GM12864 (cell line): ENCODE data around the gene HSFX3.
"Not testable (repeated sequence)": the region's sequence is repeated elsewhere in the genome, so short reads cannot be mapped to it uniquely, and the experiment has no call there.

Experiments used
- DNase-seq: peaks from one replicate; pipeline ENCODE4 v3.0.0-alpha.2; 2011; ENCODE audit warnings: low read depth
- H3K4me3 ChIP-seq: 2 replicates; pipeline ENCODE4 v1.5.1; 2011; ENCODE audit warnings: mild to moderate bottlenecking, low read depth, low read length, control low read depth
- CTCF ChIP-seq: IDR thresholded peaks from 2 replicates; pipeline ENCODE4 v1.5.1; 2011; ENCODE audit warnings: low read depth, mild to moderate bottlenecking, moderate library complexity, low read length, control low read depth, inconsistent platforms; ENCODE audit errors: missing control alignments

HSFX3 gene

DNA sequence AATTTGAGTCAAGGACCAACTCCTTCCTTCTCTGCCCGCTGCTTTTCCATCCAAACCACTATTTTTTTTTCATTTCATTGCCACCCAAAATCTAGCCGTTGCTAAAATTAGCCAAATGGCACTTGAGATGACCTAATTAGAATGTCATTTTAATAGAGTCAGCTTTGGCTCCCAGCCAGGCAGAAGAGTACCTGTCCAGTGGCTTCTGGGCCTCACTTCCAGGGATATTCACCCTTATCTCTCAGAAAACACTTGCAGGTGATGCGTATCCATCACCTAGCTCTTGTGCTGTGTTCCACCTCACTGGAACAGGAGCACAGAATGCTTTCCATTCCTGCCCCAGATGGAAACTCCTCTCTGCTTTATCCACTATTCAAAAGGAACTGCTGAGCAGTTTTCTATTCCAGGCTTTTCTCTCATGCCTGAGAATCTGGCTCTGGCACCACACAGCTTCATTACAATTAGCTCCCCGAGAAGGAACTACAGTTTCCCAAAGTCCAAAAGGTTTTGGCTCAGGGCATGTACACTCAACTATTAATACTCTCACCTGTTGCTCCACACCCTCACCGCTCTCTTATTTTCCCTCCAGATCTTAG lies 19.1 kb upstream of the HSFX3 start:
- no peak for TF ChIP-seq CTCF
- H3K4me3 ChIP-seq: no peak overlapping the region
- DNase-seq: no peak

DNA sequence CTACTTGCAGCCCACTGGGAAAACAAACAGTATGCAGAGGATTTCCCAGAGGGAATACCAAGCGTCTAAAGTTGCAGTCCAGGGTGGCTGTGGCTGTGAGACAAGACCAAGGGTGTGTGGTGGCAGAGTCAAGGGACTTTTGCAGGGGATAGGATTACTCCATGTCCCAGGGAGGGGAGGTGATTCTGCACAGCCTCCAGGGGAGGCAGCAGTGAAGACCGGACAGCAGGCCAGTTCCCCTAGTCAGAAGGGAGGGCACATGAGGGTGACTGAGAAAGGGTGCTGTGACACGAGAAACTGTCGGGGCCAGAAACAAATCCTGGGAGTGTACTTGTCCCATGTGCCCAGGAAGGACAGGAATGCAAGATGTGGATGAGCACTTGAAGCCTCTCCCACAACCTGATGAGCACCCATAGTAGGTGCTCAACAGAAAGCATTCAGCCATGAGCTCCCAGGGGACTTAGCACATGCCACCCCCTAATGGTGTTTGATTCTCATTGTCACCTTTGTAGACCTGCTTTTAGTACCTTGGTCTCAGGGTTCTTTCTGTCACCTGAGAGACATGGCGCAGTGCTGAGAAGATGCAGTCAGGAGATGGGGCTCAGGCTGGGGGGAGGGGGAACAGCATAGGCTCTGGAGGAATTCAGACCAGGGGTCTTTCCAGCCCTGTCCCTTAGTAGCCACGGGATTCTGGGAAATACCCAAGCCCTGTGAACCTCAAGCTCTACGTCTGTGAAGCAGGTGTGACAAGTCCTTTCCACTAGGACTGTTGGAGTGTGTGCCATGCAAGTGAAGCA lies 18.1 kb upstream of the HSFX3 start:
- H3K4me3 ChIP-seq: no peak overlapping the region
- no peak for TF ChIP-seq CTCF
- no peak for DNase-seq

DNA sequence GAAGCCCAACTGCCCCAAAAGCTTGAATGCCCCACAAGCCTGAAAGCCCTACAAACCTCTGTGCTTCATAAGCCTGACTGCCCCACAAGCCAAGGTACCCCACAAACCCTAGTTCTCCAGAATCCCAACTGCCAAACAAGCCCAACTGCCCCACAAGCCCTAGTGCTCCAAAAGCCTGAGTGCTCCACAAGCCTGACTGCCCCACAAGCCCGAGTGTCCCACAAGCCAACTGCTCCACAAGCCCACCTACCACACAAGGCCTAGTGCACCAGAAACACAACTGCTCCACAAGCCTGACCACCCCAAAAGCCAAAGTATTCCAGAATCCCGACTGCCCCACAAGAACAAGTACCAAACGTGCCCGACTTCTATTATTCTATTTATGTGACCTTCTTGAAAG lies 13.6 kb upstream of the HSFX3 start:
- TF ChIP-seq CTCF: no peak
- H3K4me3 ChIP-seq: no peak overlapping the region
- DNase-seq: no peak

DNA sequence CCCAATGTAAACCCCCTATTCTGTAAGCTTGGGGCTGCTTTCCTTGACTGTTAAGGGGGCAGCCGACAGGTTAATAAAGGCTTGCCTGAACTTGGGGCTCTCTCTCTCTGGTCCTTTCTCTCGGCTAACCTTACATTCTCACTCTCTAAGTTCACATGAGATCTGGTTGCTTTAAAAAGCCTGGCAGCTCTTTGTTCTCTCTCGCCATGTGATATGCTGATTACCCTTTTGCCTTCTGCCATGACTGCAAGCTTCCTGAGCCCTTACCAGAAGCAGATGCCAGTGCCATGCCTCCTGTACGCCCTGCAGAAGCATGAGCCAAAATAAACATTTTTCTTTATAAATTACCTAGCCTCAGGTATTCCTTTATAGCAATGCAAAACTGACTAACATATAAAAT lies 5.5 kb upstream of the HSFX3 start:
- not testable (repeated sequence) for DNase-seq, H3K4me3 ChIP-seq

GRCh38 chrX:149551939-149552248 lies 2.2 kb upstream of the HSFX3 start:
- not testable (repeated sequence) for DNase-seq, H3K4me3 ChIP-seq

DNA sequence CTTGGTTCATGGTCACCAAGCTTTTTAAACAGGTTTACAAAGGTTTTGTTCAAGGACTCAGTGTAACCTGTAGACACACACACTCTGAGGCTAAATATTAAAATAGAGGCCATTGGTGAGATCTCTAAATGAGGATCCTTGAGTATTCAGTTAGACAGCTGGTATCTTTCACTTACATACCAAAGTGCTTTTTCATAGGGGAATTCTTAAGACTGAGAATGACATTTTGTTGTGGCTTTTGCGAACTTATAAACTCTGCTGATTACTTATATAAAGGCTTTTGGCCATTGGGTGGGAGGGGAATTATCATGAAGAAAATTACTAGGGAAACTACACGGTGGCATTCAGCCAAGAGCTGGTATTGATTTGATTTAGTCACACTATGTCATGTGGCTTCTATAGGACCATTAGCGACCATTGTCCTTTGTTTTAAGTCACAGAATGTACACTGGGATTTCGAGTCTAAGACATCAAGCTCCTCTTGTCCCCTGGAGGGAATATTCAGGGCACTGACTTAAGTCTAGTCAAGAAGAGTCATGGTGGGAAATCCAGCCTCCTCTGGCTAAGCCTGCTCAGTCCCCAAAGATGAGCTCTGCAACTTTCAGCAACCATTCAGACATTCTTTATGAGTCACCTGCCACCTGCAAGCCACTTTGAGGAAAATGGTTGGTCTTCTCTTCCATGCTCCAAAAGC lies 1.7 kb upstream of the HSFX3 start:
- DNase-seq, H3K4me3 ChIP-seq: not testable (repeated sequence)

DNA sequence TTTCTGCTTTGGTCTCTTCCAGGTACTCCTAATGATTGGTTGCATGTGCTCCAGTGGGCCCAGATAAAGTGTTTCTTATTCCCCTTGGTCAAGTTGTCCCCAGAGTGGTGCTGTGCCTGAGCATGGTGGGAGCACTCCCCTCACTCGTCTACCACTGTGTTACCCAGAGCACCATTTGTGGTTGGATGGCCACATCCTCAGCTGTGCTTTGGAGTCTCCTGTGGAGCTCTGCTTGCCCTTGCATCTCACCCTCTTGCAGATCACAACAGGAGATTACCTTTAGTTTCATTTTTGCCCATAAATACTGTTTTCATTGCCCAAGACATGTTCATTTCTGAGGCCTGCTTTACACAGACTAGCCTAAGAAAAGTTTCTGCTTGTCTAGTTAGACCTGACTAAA lies 730 bp upstream of the HSFX3 start:
- not testable (repeated sequence) for H3K4me3 ChIP-seq

GRCh38 chrX:149547782-149548181 lies 1.9 kb downstream of the HSFX3 start:
- not testable (repeated sequence) for H3K4me3 ChIP-seq, DNase-seq

More for the DNA sequence above, 730 bp upstream of the HSFX3 start:
- DNase-seq: not testable (repeated sequence)

DNA sequence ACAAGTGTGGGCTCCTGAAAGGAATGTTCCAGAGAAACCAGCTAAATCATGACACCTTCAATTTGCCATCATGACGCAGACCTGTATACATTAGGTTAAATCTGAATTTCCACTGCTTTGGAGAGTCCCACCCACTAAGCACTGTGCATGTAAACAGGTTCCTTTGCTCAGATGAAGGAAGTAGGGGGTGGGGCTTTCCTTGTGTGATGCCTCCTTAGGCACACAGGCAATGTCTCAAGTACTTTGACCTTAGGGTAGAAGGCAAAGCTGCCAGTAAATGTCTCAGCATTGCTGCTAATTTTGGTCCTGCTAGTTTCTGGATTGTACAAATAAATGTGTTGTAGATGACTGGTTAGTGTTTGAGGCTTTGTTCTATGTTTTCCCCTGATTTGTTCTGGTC lies 2.8 kb downstream of the HSFX3 start:
- not testable (repeated sequence) for DNase-seq, H3K4me3 ChIP-seq

- not testable (repeated sequence) for DNase-seq, H3K4me3 ChIP-seq
Observed at GRCh38 chrX:149545545-149546543, 3.9 kb downstream of the HSFX3 start.
